Cardiac muscle cell (in vitro differentiated cells and primary cell): ENCODE data around the gene GTF2I. TPM values are rescaled to one million over a fixed set of nuclear protein-coding genes. Genes with fewer than 3 reads are reported as not detected.

Experiments
- DNase-seq, 2 donors: peaks; one replicate each; pipeline versions ENCODE4 v3.0.0 to v3.0.0-alpha.2; 2010 to 2017; ENCODE audit warnings: low read depth in 1 of 2, low spot score in 1 of 2
- H3K27ac ChIP-seq: fragments of 200-600 bp; sonication (generic); 2 replicates; pipeline ENCODE4 v1.5.1; 2016
- H3K27me3 ChIP-seq: fragments of 200-600 bp; sonication (generic); 2 replicates; pipeline ENCODE4 v1.6.0; 2016; ENCODE audit warnings: control low read depth
- H3K36me3 ChIP-seq: fragments of 200-600 bp; sonication (generic); 2 replicates; pipeline ENCODE4 v1.5.1; 2016; ENCODE audit warnings: control low read depth
- H3K4me1 ChIP-seq: fragments of 200-600 bp; sonication (generic); 2 replicates; pipeline ENCODE4 v1.8.1; 2017; ENCODE audit warnings: low read depth, mild to moderate bottlenecking, mixed run types
- H3K4me3 ChIP-seq: fragments of 200-600 bp; sonication (generic); 2 replicates; pipeline ENCODE4 v1.5.1; 2016; ENCODE audit warnings: mild to moderate bottlenecking
- H3K9me3 ChIP-seq: fragments of 200-600 bp; sonication (generic); 2 replicates; pipeline ENCODE4 v1.5.1; 2017; ENCODE audit warnings: low read depth, mild to moderate bottlenecking, control low read depth
- polyA plus RNA-seq: library from polyadenylated mRNA; unstranded; fragments of >200 nt; fragmentation: Nextera tagmentation; extraction: Ambion mirVana; gene quantifications from 2 replicates; pipeline ENCODE4 v1.2.1, GENCODE V29; 2016
- total RNA-seq: library from RNA; depleted of rRNA; stranded (reverse); fragments of >200 nt; gene quantifications from 2 replicates; pipeline ENCODE4 v1.2.3, GENCODE V29; 2016
- TF ChIP-seq, protein P1 (sequence below): IDR thresholded peaks from 2 replicates; pipeline ENCODE4 v1.5.1; 2012; ENCODE audit warnings: low read depth, mild to moderate bottlenecking, low read length

The GTF2I gene
- total RNA-seq = 221 and 367 TPM in 2 replicates
- polyA plus RNA-seq = 189 and 203 TPM in 2 replicates

DNA sequence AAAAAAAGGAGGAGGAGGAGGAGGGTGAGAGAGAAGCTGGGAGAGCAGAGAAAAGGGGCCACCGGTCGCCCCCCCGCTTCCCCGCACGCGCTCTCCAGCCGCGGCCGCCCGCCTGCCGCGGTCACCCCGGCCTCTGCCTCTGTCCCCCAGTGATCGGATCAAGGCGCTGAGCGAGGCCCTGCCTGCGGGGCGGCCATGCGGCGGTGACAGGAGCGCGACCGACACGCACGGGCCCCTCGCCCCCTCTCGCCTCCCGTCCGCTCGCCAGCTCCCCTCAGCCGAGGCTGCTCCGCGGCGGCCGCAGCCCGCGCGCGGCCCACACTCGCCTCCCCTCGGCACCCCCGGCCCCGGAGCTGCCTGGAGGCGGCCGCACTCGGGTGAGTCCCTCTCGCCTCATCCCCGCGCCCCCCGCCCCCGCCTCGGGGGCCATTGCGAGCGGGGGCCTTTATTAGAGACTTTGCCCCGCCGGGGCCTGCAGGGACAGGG lies at the start of gene GTF2I:
TSS of gene GTF2I (plus strand) at position 27 of the 486 bp plus-strand sequence. CDS start 31,411 bp downstream, outside the sequence.
- peak in 1 of 2 donors; percentile 71 for DNase-seq
- TF ChIP-seq, protein P1, sequence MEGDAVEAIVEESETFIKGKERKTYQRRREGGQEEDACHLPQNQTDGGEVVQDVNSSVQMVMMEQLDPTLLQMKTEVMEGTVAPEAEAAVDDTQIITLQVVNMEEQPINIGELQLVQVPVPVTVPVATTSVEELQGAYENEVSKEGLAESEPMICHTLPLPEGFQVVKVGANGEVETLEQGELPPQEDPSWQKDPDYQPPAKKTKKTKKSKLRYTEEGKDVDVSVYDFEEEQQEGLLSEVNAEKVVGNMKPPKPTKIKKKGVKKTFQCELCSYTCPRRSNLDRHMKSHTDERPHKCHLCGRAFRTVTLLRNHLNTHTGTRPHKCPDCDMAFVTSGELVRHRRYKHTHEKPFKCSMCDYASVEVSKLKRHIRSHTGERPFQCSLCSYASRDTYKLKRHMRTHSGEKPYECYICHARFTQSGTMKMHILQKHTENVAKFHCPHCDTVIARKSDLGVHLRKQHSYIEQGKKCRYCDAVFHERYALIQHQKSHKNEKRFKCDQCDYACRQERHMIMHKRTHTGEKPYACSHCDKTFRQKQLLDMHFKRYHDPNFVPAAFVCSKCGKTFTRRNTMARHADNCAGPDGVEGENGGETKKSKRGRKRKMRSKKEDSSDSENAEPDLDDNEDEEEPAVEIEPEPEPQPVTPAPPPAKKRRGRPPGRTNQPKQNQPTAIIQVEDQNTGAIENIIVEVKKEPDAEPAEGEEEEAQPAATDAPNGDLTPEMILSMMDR = no peak
- Histone ChIP-seq H3K27me3 (no peaks in the 10 kb centered on the region), H3K36me3 (no peaks in the 10 kb centered on the region), H3K27ac (peak within 1 kb of the TSS; percentile 100), H3K4me3 (peak within 1 kb of the TSS; percentile 99), H3K9me3 (no peaks in the 10 kb centered on the region), H3K4me1 (peaks cover 31% of the 10 kb centered on the region)

GRCh38 chr7:74612015-74612829 lies 45.3 kb upstream of the GTF2I start:
- no peaks in the 10 kb centered on the region for H3K27me3 ChIP-seq
- H3K27ac ChIP-seq = peak overlapping the region; percentile 72
- no peak overlapping the region for H3K4me3 ChIP-seq
- peak; percentile 30 to 61 for DNase-seq
- no peaks in the 10 kb centered on the region for H3K9me3 ChIP-seq
- no peaks in the 10 kb centered on the region for H3K36me3 ChIP-seq
- TF ChIP-seq, protein P1 = no peak
- peaks cover 7% of the 10 kb centered on the region for H3K4me1 ChIP-seq

DNA sequence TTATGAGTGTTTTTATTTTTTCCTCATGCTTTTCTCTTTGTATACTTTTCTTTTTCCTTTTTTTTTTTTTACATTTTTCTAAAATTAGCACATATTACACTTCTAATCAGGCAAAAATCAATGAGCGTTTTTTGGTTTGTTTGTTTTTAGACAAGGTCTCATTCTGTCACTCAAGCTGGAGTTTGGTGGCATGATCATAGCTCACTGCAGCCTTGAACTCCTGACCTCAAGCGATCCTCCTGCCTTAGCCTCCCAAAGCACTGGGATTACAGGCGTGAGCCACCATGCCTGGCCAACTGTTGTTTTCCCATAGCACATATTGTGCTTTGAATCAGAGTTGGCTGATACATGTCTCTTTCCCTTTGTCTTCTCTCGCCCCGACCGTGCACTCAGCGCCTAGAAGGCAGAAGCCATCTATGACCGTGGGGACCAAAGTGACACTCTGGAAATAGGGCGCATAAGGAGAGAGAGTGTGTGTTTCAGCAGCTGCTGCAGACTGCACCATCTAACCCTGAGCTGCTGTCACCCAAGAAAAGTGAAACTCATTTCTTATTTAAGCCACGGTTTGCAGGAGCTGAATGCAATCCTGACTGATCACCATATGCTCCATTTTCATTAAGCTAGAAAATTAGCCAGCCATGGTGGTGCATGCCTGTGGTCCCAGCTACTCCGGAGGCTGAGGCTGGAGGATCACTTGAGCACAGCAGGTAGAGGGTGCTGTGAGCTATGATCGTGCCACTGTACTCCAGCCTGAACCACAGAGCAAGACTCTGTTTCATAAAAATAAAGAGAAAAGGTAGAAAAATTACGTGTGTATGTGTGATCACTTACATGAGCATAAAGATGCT lies 41.4 kb upstream of the GTF2I start:
- Histone ChIP-seq H3K36me3 (no peaks in the 10 kb centered on the region), H3K4me3 (no peak overlapping the region), H3K4me1 (peaks cover 21% of the 10 kb centered on the region), H3K9me3 (no peaks in the 10 kb centered on the region), H3K27ac (no peak overlapping the region), H3K27me3 (no peaks in the 10 kb centered on the region)
- TF ChIP-seq, protein P1 = no peak
- DNase-seq = no peak

DNA sequence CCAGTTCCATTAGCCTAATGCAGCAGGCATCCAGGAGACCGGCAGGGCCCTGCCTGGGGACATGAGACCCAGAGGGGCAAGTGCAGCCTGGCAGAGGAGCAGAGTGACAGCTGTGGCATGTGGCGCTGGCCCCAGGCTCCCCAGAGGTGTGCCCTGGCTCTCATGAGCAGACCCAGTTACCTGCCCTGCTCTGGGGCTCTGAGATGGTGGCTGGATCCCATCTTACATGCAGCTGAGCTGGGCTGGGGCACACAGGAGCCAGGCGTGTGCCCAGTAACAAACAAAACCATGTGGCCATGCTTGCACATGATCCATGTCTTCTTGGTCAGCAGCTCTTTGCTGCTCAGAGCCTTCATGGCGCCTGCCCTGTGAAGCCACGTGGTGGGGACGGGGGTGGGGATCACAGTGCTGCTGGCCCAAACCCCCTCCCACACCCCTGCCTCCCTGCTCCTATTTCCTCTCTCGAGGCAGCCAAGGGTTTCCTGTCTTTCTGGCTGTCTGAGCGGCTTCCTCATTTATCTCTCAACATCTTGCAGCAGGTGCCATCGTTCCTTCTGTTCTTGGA lies 40.3 kb upstream of the GTF2I start:
- H3K27ac ChIP-seq = peak overlapping the region; percentile 65
- H3K36me3 ChIP-seq = no peaks in the 10 kb centered on the region
- TF ChIP-seq, protein P1 = no peak
- peaks cover 20% of the 10 kb centered on the region for H3K4me1 ChIP-seq
- H3K4me3 ChIP-seq = no peak overlapping the region
- no peaks in the 10 kb centered on the region for H3K9me3 ChIP-seq
- no peaks in the 10 kb centered on the region for H3K27me3 ChIP-seq
- peak in 1 of 2 donors; percentile 28 for DNase-seq

GRCh38 chr7:74619235-74619860 lies 38.2 kb upstream of the GTF2I start:
- Histone ChIP-seq H3K4me3 (no peak overlapping the region), H3K4me1 (peaks cover 17% of the 10 kb centered on the region), H3K27ac (peak overlapping the region; percentile 87), H3K27me3 (no peaks in the 10 kb centered on the region), H3K36me3 (no peaks in the 10 kb centered on the region), H3K9me3 (no peaks in the 10 kb centered on the region)
- TF ChIP-seq, protein P1 = no peak
- DNase-seq = peak in 1 of 2 donors; percentile 35
